G401 (cell line): ENCODE results near the gene ABCB8. TPM values are rescaled to one million over a fixed set of nuclear protein-coding genes. Genes with fewer than 3 reads are reported as not detected.
A peak's percentile ranks its signal among the peaks of the same experiment; 100 is the strongest.

Experiments used
- DNase-seq: peaks from one replicate; pipeline ENCODE4 v3.0.0-alpha.2; 2015; ENCODE audit warnings: low spot score
- in situ Hi-C: cut with HindIII; loops from 2 replicates; pipeline ENCODE4 v1.10.0; 2016; ENCODE audit warnings: low sequenced_read_pairs, mixed read lengths
- total RNA-seq: library from RNA; depleted of rRNA; stranded (reverse); fragments of >200 nt; shearing (Covaris generic); gene quantifications from 2 replicates; pipeline ENCODE4 v1.2.3, GENCODE V29; 2014

The ABCB8 gene
- total RNA-seq, 1 experiment from 2014 or later, result 34.0 TPM

DNA sequence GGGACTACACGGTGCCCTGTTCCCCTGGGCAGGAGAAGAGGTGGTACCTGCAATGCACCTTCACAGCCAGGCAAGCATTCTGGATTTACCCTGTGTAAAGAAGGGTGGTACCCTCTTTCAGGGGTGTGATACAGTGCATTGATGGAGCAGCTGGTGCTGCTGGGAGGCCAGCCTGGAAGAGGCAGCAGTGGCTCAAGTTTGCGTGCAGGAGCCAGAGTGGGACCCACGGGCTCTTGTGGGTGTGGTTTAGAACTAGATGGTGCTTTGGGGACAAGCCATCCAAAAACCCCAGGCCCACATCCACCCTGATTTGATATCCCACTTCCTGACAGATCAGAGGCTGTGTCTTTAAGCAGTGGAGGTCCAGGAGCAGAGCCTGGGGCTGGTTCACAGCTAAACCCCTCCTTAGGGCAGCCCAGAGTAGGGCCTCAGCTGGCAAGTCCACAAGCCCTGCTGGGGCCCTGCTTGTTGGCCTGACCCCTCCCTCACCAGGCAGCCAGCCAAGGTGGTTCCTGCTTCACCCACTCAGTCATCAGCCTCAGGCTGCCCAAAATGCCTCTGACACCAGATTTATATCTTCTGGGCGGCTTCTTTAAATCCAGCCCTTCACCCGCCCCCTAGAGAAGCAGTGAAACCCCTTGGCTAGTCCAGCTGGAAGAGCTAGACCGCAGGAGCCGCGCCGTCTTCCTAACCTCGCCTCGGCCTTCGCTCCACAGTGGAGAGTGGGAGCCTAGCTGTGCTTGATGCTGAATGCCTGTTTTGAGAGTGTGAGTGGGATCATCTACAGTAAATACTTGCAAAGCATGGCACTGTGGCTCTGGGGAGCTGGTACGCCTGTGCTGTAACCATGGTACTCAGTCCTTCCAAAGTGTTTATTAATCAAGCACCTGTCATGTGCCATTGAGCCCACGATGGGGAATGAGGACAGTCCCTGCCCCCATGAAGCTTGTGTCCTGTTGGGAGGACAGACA is 18.6 kb downstream of the ABCB8 start:
- no peak for DNase-seq
- in situ Hi-C loops, result no loop called here

DNA sequence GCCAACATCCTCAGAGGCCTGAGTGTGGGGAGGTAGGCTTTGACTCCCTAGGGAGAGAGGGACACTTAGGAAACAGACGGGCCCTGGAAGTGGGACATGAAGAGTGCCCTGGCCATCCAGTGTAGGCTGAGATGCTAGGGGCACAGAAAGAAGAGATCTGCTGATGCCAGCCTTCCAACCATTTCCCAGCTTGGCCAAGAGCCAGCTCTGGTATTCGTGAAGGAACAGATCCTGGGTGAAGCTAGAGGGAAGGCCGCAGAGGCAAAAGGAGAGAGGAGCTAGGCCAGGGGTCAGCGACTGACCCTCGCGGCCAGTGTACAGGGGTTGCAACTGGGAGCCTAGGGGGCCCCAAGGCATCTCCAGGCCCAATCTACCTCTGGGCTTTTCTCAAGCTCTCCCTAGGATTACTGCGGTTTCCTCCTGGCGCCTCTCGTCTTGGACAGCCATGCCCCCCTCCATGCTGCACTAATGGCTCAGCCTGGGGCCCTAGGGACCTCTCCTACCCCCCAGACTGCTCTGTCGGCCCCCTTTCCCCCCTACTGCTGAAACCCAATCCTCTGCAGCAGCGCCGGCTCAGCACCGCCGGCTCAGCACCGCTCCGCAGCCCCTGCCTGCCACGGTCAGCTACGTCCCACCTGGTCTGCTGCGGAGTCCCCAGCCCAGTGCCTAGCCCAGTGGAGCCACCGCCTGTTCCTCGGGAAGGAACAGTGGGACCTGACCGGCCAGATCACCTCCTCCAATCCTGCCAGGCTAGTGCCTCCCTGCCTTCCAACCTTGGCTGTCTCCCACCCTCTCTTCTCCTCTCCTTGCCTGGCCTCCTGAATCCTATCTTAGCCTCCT is 19.9 kb downstream of the ABCB8 start, which contains the start of gene ASIC3:
Gene ASIC3 (plus strand): TSS at position 556 of the 840 bp plus-strand sequence. CDS start 355 bp downstream, outside the sequence.
- in situ Hi-C loops, result no loop called here
- DNase-seq, result no peak

DNA sequence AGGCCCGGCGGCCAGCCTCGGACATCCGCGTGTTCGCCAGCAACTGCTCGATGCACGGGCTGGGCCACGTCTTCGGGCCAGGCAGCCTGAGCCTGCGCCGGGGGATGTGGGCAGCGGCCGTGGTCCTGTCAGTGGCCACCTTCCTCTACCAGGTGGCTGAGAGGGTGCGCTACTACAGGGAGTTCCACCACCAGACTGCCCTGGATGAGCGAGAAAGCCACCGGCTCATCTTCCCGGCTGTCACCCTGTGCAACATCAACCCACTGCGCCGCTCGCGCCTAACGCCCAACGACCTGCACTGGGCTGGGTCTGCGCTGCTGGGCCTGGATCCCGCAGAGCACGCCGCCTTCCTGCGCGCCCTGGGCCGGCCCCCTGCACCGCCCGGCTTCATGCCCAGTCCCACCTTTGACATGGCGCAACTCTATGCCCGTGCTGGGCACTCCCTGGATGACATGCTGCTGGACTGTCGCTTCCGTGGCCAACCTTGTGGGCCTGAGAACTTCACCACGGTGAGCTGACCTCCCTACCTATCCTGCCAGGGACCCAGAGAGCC is 20.7 kb downstream of the ABCB8 start:
- in situ Hi-C loops, result no loop called here
- DNase-seq, result no peak

DNA sequence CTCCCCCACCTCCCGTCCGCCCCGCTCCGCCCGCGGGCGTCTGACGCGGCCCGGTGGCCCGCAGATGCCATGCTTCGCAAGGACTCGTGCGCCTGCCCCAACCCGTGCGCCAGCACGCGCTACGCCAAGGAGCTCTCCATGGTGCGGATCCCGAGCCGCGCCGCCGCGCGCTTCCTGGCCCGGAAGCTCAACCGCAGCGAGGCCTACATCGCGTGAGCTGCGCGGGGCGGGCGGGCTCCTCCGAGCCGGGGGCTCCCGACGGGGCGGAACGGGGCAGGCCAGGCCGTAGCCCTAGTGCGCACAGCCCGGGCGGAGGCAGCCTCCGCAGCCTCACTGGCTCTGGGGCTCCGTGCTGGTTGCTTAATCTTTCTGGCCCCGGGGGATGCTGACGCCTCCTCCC is 22.9 kb downstream of the ABCB8 start:
- in situ Hi-C loops, result no loop called here
- DNase-seq, result peak; percentile 40

DNA sequence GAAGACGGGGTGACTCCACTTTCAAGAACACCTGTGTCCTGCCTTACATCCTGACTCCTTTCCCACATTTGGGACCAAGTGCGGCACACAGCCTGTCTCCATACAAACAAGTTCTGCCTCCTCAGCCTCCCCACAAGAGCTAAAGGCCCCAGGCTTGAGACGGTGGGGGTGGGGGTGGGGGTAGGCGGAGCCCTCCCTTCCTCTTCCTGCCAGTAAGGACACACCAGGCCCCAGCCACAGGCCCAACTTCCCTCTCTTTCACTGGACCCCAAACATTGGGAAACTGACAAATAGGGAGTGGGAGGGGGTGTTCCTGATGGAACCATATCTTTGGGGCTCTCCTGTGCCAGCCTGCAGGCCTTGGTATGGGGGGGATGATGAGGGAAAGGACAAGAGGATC is 24.8 kb downstream of the ABCB8 start:
- in situ Hi-C loops, result no loop called here
- DNase-seq, result no peak

DNA sequence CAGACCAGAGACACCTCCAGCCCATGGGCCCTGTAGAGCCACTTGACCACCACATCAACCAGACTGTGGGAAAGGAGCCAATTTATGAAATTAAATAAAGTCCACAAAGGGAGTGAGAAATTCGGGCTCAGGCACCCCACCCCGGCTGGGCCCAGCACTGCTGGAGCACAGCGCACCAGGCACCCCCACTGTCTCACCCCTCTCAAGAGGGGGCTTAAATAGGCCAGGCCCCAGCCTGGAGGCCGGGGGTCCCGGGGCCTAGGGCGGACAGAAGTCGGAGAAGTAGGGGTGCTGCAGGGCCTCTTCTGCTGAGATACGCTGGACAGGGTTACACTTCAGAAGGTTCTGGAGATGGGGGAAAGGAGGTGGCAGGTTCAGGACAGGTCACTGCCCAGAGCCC is 25.5 kb downstream of the ABCB8 start:
- in situ Hi-C loops, result no loop called here
- DNase-seq, result no peak

- in situ Hi-C loops, result no loop called here
- DNase-seq, result no peak
Observed at GRCh38 chr7:151056283-151056665, 28.0 kb downstream of the ABCB8 start.

GRCh38 chr7:151056666-151057505 is 28.6 kb downstream of the ABCB8 start:
- in situ Hi-C loops, result no loop called here
- no peak for DNase-seq

- no peak for DNase-seq
Observed at GRCh38 chr7:151057506-151057988, 29.3 kb downstream of the ABCB8 start, which contains the start of gene CDK5. CDK5 (minus strand) TSS chr7:151057897; CDS start chr7:151057848, 49 bp downstream.

GRCh38 chr7:151057989-151058780 is 29.9 kb downstream of the ABCB8 start:
- in situ Hi-C loops, result no loop called here

More at GRCh38 chr7:151057506-151057988, 29.3 kb downstream of the ABCB8 start, which contains the start of gene CDK5:
- in situ Hi-C loops, result no loop called here

GRCh38 chr7:151058781-151059366 is 30.6 kb downstream of the ABCB8 start:
- in situ Hi-C loops, result no loop called here
- peak; percentile 45 for DNase-seq

More at GRCh38 chr7:151057989-151058780, 29.9 kb downstream of the ABCB8 start:
- DNase-seq, result peak; percentile 100

DNA sequence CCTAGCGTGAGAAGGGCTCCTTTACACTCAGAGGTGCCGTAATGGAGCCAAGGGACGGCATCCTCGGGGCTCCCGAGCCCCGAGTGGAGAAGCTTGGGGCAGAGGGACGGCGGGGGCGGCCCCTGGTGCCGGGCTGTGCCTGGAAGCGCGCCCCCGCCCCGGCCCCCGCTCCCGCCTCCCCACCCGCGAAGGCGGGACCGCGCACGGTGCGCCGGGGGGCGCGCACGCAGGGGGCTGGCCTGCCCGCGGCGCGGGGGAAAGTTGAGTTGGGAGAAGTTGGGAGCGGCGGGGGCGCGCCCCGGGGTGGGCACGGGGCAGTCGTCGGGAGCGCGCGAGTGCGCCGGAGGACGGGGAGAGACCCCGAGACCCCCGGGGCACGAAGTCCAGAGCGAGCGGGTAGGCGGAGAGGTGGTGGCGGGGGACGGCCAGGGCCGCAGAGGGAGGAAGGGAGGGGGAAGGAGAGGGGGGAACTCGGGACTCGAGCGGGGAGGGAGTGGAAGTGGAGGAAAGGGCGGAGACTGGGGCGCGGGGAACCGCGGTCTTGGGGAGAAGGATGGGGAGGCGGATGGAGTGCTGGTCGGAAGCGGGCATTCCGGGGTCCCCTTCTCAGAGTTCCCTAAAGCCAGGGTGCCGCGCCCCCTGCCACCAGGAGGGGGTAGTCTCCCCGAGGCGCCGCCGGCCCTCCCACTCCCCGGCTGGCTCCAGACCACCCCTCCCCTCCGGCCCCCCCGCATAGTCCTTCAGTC is 31.3 kb downstream of the ABCB8 start, which contains the start of gene SLC4A2:
Gene SLC4A2 (plus strand): TSS at position 223 of the 746 bp plus-strand sequence. CDS start 2,399 bp downstream, outside the sequence.
- peak; percentile 44 for DNase-seq
- in situ Hi-C loops, result no loop called here

DNA sequence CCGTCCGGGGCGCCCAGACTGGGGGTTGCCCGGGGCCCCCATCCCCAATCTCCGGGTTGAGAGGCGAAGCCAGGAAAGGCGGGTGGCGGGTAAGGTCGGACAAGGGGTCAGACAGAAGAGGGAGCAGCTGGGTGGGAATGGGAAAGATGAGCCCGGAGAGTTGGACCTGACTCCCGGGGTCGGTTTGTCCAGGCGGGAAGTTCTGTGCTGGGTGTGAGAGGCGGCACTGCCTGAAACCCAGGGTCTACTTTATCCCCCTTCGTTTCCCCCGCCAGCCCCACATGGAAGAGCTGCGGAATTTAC is 31.8 kb downstream of the ABCB8 start:
- in situ Hi-C loops, result no loop called here
- DNase-seq, result no peak

DNA sequence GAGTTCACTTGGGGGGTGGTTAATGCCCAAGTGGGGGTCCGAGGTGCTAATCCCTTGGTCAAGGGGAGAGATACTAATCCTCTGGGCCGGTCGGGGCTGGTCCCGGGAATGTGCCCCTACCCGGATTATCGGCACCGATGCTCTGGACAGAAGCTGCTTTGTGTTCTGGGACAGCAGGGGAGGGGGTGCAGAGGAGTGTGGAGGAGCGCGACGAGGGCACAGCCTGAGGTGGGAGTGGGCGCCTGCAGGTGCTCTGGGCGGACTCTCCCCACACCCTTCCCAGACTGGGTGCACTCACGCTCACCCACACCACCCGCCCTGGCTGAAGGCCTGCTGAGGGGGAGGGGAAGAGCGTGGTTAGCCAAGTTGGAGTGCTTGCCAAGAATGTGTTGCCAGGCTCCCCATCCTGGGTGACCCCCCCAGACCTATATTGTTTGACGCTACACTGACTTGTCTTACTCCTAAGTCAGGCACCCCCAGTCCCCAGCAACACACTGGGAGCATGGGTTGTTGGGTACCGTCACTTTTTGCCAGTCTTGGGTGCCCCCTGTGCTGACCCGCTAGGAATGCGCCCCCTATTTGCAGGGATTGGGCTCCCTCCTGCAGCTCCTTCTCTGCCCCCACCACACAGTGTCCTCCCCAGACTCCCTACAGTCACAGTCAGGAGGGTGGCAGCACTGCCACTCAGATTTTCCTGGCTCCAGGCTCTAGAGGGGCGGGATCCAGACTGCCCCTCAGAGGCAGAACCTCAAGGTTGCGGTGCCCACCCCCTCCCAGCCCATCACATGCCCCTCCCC is 32.4 kb downstream of the ABCB8 start:
- in situ Hi-C loops, result no loop called here
- DNase-seq, result no peak

GRCh38 chr7:151061213-151062110 is 33.2 kb downstream of the ABCB8 start:
- no peak for DNase-seq

More at GRCh38 chr7:151061213-151062110, 33.2 kb downstream of the ABCB8 start:
- in situ Hi-C loops, result no loop called here
